Naive B cell (primary cell): Measurements from ENCODE around the gene MORN1. TPM values are rescaled to one million over a fixed set of nuclear protein-coding genes. Genes with fewer than 3 reads are reported as not detected.

ENCODE experiments used
- ATAC-seq, 2 donors: fragments of 150-1000 bp; cut with Tn5 transposase; 2 replicates each; pipeline ENCODE4 v1.10.0; 2021; ENCODE audit warnings: low read depth in 2 of 2, mild to moderate bottlenecking in 2 of 2, moderate library complexity in 2 of 2
- DNase-seq: peaks from one replicate; pipeline ENCODE4 v3.0.0; 2022
- H3K27ac Mint-ChIP-seq, 6 donors: one replicate each; pipeline ENCODE4 v1.8.0; 2020 to 2022; ENCODE audit warnings: mild to moderate bottlenecking in 6 of 6, mixed read lengths in 6 of 6, moderate library complexity in 5 of 6, inconsistent platforms in 2 of 6
- H3K27me3 Mint-ChIP-seq, 3 donors: one replicate each; pipeline ENCODE4 v1.8.0; 2021 to 2022; ENCODE audit warnings: mixed read lengths in 3 of 3, mild to moderate bottlenecking in 1 of 3
- H3K36me3 Mint-ChIP-seq, 2 donors: one replicate each; pipeline ENCODE4 v1.8.0; 2020 to 2022; ENCODE audit warnings: mixed read lengths in 2 of 2, inconsistent platforms in 1 of 2, mild to moderate bottlenecking in 1 of 2
- H3K4me1 Mint-ChIP-seq, 3 donors: one replicate each; pipeline ENCODE4 v1.8.0; 2020 to 2022; ENCODE audit warnings: mixed read lengths in 3 of 3, inconsistent platforms in 1 of 3, mild to moderate bottlenecking in 1 of 3, moderate library complexity in 1 of 3
- H3K4me3 Mint-ChIP-seq, 8 donors: one replicate each; pipeline ENCODE4 v1.8.0; 2020 to 2022; ENCODE audit warnings: mild to moderate bottlenecking in 8 of 8, mixed read lengths in 8 of 8, moderate library complexity in 8 of 8, inconsistent platforms in 2 of 8
- H3K9me3 Mint-ChIP-seq, 7 donors: one replicate each; pipeline ENCODE4 v1.8.0; 2020 to 2022; ENCODE audit warnings: mixed read lengths in 7 of 7, mild to moderate bottlenecking in 5 of 7, inconsistent platforms in 2 of 7, moderate library complexity in 1 of 7
- polyA plus RNA-seq, 6 donors: library from polyadenylated mRNA; unstranded; fragments of 300-500 nt; fragmentation: Illumina TruSeq; gene quantifications; one replicate each; pipeline ENCODE4 v1.2.3, GENCODE V29; 2021; ENCODE audit warnings: low read depth in 6 of 6

Gene MORN1
- polyA plus RNA-seq, 6 donors from 2014 or later = 0.29 to 7.1 (median 6.1) TPM

DNA sequence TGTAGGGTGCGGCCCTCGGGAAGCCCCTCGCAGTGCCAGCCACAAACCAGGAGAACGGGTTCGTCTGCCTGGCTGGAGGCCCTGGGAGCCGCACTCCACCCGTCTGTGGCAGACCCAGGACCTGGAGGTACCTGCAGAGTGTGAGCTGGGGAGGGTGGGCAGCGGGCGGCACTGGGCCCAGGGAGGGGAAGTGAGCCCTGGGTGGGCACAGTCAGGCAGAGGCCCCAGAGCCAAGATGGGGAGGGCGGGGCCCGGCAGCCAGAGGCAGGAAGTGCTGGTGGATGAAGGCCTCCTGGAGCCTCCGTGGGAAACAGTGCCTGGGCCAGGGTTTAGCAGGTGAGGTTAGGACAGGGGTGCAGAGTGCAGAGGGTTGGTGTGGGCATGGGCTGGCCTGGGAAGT is 25.0 kb upstream of the MORN1 start:
- no peak for DNase-seq

GRCh38 chr1:2415801-2416208 is 24.5 kb upstream of the MORN1 start:
- Mint-ChIP-seq H3K36me3 (no peaks in the 10 kb centered on the region), H3K9me3 (no peaks in the 10 kb centered on the region), H3K27ac (peak overlapping the region in 3 of 6 donors; percentile 41 to 93 (median 82)), H3K27me3 (peaks cover 0 to 9% (median 0%) of the 10 kb centered on the region in 3 donors), H3K4me1 (peaks cover 25 to 35% (median 32%) of the 10 kb centered on the region in 3 donors), H3K4me3 (peak overlapping the region; percentile 45 to 86 (median 82))
- ATAC-seq = no peak
- no peak for DNase-seq

More for the DNA sequence above, 25.0 kb upstream of the MORN1 start:
- Mint-ChIP-seq H3K27me3 (peaks cover 0 to 9% (median 0%) of the 10 kb centered on the region in 3 donors), H3K36me3 (no peaks in the 10 kb centered on the region), H3K27ac (peak overlapping the region in 2 of 6 donors; percentile 76 to 97), H3K4me3 (peak overlapping the region; percentile 20 to 86 (median 78)), H3K4me1 (peaks cover 25 to 35% (median 30%) of the 10 kb centered on the region in 3 donors), H3K9me3 (no peaks in the 10 kb centered on the region)
- no peak for ATAC-seq

DNA sequence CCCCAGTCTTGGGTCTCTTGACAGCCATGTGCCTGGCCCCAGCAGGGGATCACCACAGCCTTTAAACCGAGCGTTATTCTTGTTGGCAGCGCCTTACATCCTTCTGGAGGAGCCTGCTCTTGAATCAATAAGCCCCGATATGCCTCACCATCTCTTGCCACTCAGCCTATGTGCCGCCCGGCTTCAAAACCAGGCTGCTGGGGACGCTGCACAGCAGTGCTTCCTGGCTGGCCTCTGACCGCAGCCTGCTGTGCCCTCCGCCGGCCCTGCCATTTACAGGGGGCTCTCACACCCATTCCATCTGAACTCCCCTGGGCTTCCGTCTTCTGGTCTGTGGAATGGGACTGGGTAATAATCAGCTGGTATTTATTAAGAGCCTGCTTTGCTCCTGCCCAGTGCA is 24.0 kb upstream of the MORN1 start:
- peaks cover 0 to 9% (median 0%) of the 10 kb centered on the region in 3 donors for H3K27me3 Mint-ChIP-seq
- no peaks in the 10 kb centered on the region for H3K9me3 Mint-ChIP-seq
- H3K4me3 Mint-ChIP-seq = peak overlapping the region; percentile 45 to 86 (median 82)
- peaks cover 25 to 37% (median 35%) of the 10 kb centered on the region in 3 donors for H3K4me1 Mint-ChIP-seq
- no peaks in the 10 kb centered on the region for H3K36me3 Mint-ChIP-seq
- DNase-seq (no peak), ATAC-seq (no peak)
- H3K27ac Mint-ChIP-seq = peak overlapping the region in 4 of 6 donors; percentile 27 to 93 (median 62)

DNA sequence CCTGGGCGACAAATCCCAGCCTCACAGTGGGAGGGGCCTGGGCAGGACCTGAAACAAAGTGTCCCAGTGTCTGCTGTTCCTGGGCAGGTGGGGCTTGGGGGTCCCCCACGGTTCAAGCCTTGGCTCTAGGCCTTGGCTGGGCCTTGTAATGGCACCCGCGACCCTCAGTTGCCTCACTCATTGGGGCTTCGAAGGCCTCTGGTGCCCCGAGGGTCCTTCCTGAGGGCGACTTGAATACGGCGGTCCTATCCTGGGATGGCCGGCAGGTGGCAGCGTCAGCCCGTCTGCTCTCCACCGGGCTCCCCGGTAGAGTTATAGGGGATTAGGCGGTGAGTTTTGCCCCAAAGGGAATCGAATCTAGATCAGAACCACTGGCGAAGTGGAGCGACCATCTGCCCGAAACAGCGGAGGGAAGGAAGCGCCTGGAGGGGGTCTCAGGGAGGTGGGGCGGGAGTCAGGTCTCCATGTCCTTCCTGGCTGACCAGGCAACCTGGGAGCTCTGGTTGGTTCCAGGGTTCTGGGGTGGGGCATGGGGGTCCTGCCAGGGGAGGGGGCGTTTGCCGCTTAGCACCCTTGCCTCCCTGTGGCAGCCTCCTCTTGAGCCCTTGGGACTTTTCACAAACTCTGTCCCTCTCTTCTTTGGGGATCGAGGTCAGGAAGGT is 23.1 kb upstream of the MORN1 start:
- no peaks in the 10 kb centered on the region for H3K36me3 Mint-ChIP-seq
- no peaks in the 10 kb centered on the region for H3K9me3 Mint-ChIP-seq
- H3K4me3 Mint-ChIP-seq = peak overlapping the region; percentile 83 to 93 (median 86)
- H3K4me1 Mint-ChIP-seq = peaks cover 25 to 38% (median 37%) of the 10 kb centered on the region in 3 donors
- peaks cover 0 to 8% (median 0%) of the 10 kb centered on the region in 3 donors for H3K27me3 Mint-ChIP-seq
- peak; percentile 27 to 29 for ATAC-seq
- DNase-seq = peak; percentile 78
- H3K27ac Mint-ChIP-seq = peak overlapping the region; percentile 49 to 93 (median 90)

- H3K9me3 Mint-ChIP-seq = no peaks in the 10 kb centered on the region
- DNase-seq (no peak), ATAC-seq (no peak)
- H3K27ac Mint-ChIP-seq = peak overlapping the region in 5 of 6 donors; percentile 49 to 93 (median 91)
- H3K4me1 Mint-ChIP-seq = peaks cover 21 to 39% (median 39%) of the 10 kb centered on the region in 3 donors
- H3K4me3 Mint-ChIP-seq = peak overlapping the region; percentile 83 to 93 (median 86)
- peaks cover 0 to under 1% (median 0%) of the 10 kb centered on the region in 3 donors for H3K27me3 Mint-ChIP-seq
- no peaks in the 10 kb centered on the region for H3K36me3 Mint-ChIP-seq
Measured at GRCh38 chr1:2413495-2414296, 22.3 kb upstream of the MORN1 start.

GRCh38 chr1:2412773-2413494 is 21.6 kb upstream of the MORN1 start:
- H3K27me3 Mint-ChIP-seq = no peaks in the 10 kb centered on the region
- DNase-seq (no peak), ATAC-seq (peak; percentile 18 to 26)
- no peaks in the 10 kb centered on the region for H3K9me3 Mint-ChIP-seq
- H3K36me3 Mint-ChIP-seq = no peaks in the 10 kb centered on the region
- peak overlapping the region in 6 of 8 donors; percentile 84 to 91 (median 88) for H3K4me3 Mint-ChIP-seq
- H3K4me1 Mint-ChIP-seq = peaks cover 21 to 39% (median 39%) of the 10 kb centered on the region in 3 donors
- peak overlapping the region in 2 of 6 donors; percentile 59 to 92 for H3K27ac Mint-ChIP-seq

DNA sequence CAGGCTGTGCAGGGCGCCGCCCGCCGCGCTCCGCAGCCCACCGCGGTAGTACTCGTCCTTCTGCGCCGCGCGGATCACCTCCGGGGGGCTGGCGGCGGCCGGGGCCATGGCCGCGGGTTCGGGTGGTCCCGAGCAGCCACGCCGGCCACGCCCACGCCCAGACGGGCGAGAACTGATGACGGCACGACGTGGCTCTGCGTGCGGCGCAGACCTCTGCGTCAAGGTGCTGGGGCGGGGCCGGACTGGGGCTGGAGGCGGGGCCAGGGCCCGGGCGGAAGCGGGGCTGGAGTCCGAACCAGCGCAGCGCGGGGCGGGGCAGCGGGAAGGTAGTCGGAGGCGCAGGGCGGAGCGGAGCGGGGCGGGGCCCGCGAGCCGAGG is 21.0 kb upstream of the MORN1 start, which contains the start of gene PEX10:
Gene PEX10, minus strand, starts transcription at position 170 of the 378 bp plus-strand sequence. Its CDS starts 62 bp downstream, at position 108.
- ATAC-seq (peak; percentile 90 to 91), DNase-seq (peak; percentile 99)
- Mint-ChIP-seq H3K9me3 (no peaks in the 10 kb centered on the region), H3K4me1 (peaks cover 21 to 39% (median 39%) of the 10 kb centered on the region in 3 donors), H3K36me3 (no peaks in the 10 kb centered on the region), H3K4me3 (peak within 1 kb of the TSS; percentile 85 to 93 (median 88)), H3K27ac (peak within 1 kb of the TSS in 5 of 6 donors; percentile 16 to 93 (median 69)), H3K27me3 (no peaks in the 10 kb centered on the region)

- no peaks in the 10 kb centered on the region for H3K36me3 Mint-ChIP-seq
- peaks cover 21 to 39% (median 35%) of the 10 kb centered on the region in 3 donors for H3K4me1 Mint-ChIP-seq
- peak overlapping the region in 5 of 6 donors; percentile 16 to 93 (median 69) for H3K27ac Mint-ChIP-seq
- H3K9me3 Mint-ChIP-seq = no peaks in the 10 kb centered on the region
- peak; percentile 15 to 19 for ATAC-seq
- DNase-seq = no peak
- peak overlapping the region; percentile 77 to 91 (median 86) for H3K4me3 Mint-ChIP-seq
- no peaks in the 10 kb centered on the region for H3K27me3 Mint-ChIP-seq
Measured at GRCh38 chr1:2411801-2412394, 20.5 kb upstream of the MORN1 start.

DNA sequence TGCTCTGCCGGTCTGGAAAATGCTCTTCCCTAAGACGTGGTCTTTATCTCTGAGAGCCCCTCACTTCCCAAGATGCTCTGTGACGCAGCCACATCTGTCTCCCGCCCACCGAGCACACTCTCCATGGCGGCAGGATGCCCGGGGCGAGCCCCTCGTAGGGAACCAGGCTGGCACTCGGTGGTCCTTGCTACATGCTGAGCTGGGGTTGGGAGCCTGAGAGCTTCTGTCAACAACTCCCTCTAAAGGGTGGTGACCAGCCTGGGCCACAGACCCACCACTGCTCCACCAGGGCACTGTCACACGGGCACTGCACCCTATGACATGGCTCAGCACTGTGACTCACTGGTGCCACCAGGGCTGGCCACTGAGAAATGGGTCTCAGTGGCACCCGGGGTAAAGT is 18.4 kb upstream of the MORN1 start:
- Mint-ChIP-seq H3K9me3 (no peaks in the 10 kb centered on the region), H3K27me3 (no peaks in the 10 kb centered on the region), H3K36me3 (no peaks in the 10 kb centered on the region), H3K27ac (peak overlapping the region in 3 of 6 donors; percentile 63 to 67 (median 66)), H3K4me1 (peaks cover 9 to 20% (median 17%) of the 10 kb centered on the region in 3 donors), H3K4me3 (peak overlapping the region in 3 of 8 donors; percentile 40 to 84 (median 80))
- ATAC-seq (no peak), DNase-seq (no peak)

DNA sequence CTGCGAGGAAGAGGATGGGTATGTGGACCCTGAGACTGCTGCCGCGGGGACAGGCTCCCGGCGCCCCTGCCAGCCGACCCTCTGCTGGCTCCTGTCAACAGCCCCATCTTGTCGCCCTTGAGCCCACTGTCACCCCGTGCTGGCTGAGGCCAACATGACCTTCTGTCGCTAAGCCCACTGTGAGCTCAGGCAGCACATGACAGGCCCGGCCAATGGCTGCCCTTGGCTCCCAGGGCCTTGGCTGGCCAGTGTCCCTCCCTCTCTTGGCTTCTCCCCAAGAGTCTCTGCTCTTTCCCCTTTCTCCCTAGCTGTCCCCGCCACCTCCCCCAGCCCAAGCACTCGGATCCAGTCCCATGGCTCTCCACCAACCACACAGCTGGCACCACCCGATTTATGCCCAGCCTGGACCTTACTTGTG is 17.5 kb upstream of the MORN1 start:
- DNase-seq (no peak), ATAC-seq (no peak)
- Mint-ChIP-seq H3K4me1 (peaks cover 1 to 12% (median 9%) of the 10 kb centered on the region in 3 donors), H3K4me3 (peak overlapping the region in 2 of 8 donors; percentile 18 to 30), H3K36me3 (no peaks in the 10 kb centered on the region), H3K9me3 (no peaks in the 10 kb centered on the region), H3K27ac (peak overlapping the region in 1 of 6 donors; percentile 63), H3K27me3 (no peaks in the 10 kb centered on the region)

DNA sequence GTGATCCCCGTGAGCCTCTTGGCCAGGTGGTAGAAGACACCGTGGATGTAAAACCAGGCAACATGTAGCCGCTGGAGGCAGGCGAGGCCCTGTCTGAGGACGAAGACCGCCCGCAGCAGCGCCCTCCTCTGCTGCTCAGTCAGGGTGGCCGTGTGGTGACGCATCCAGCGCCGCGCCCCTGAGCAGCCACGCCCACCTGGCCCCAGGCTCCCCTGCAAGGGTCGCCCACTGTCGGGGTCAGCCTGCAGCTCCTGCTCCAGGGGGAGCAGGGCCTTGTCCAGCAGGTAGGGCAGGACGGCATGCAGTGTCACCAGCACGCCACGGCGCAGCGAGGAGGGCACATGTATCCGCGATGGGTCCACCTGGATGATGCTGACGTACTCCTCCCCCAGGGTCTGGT is 17.1 kb upstream of the MORN1 start:
- no peak overlapping the region for H3K4me3 Mint-ChIP-seq
- no peak overlapping the region for H3K27ac Mint-ChIP-seq
- no peaks in the 10 kb centered on the region for H3K27me3 Mint-ChIP-seq
- H3K4me1 Mint-ChIP-seq = peaks cover 0 to 12% (median 9%) of the 10 kb centered on the region in 3 donors
- H3K9me3 Mint-ChIP-seq = no peaks in the 10 kb centered on the region
- no peak for DNase-seq
- no peak for ATAC-seq
- no peaks in the 10 kb centered on the region for H3K36me3 Mint-ChIP-seq

- Mint-ChIP-seq H3K27me3 (no peaks in the 10 kb centered on the region), H3K27ac (peak overlapping the region in 1 of 6 donors; percentile 44), H3K9me3 (no peaks in the 10 kb centered on the region), H3K4me3 (no peak overlapping the region), H3K4me1 (peaks cover 0 to 12% (median 9%) of the 10 kb centered on the region in 3 donors), H3K36me3 (no peaks in the 10 kb centered on the region)
- DNase-seq (no peak), ATAC-seq (no peak)
Measured at GRCh38 chr1:2407991-2408275, 16.6 kb upstream of the MORN1 start.
